HG03095 (cell line): ENCODE measurements around the gene UST.
"Not testable (repeated sequence)": the region's sequence is repeated elsewhere in the genome, so short reads cannot be mapped to it uniquely, and the experiment has no call there.

ENCODE experiments used
- ATAC-seq: cut with Tn5 transposase; IDR thresholded peaks from one replicate; pipeline ENCODE4 v1.9.1; 2021; ENCODE audit warnings: moderate library complexity; ENCODE audit not compliant: unreplicated experiment

Gene UST

DNA sequence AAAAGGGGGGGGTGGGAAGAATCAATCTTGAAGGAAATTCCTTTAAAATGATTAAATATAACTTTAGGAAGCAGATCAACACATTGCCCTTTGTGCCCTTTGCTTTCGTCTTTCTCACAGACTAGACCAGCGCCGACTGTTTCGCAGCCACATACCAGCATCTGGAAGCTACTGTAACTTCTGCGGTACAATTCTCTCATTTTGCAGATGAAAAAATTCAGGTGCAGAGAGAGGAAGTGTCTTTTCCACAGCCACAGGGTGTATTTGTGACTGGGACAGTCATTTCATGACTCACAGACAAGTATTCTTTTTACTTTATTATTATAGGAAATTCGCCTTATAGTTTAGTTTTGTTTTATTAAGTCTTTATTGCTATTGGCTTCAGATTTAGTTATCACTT is 84.2 kb downstream of the UST start:
- no peak for ATAC-seq

DNA sequence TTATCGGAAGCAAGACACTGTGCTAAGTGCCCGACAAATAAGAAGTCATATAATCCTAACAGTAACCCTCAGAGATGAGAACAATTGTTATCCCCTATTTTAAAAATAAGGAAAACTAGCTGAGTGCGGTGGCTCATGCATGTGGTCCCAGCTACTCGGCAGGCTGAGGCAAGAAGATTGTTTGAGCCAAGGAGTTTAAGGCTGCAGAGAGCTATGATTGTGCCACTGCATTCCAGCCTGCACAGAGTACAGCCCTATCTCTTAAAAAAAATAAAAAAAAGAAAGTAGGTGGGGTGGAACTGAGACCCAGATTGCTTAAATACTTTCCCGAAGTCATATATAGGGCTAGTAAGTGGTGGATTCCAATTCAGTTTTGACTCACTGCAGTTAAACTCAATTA is 84.7 kb downstream of the UST start:
- no peak for ATAC-seq

DNA sequence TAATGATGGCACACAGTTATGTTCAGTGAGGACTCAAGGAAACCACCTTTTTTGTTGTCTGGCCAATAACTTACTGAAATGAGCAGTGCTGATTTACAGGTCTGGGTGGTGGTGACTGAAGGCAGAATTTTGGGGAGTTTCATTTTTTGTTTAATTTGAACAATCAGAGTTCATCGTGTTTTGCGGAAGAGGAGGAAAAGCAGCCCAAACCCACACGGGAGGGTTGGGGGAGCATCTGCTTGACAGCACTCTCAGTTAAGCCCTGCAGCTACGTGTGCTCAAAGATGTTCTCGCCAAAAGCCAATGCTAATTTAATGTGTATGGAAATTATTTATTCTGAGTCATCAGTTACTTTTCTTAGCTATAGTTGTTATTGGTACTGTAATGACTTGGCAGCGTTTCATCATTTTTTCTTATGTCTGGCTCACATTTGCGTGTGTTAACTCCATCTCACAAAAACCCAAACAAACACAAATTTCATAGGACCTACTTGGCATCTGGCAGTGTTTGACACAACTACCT is 89.2 kb downstream of the UST start:
- ATAC-seq, result no peak

DNA sequence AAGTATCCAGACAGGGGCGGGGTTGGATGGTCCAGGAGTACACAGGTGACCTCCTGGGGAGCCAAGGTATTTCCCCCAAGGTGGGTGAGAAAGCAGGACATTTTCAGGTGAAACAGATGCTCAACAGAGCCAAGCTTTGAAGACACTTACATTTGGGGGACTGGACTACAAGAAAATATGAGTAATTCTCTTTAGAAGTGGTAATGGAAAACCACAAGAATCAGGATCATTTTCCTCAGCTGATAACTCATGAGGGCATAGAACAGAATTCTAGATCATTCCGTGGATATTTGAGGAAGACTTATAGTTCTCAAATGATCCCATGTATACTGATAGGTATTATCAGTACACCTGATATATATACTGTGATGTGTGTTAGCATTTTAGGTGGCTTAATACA is 89.9 kb downstream of the UST start:
- ATAC-seq, result no peak

DNA sequence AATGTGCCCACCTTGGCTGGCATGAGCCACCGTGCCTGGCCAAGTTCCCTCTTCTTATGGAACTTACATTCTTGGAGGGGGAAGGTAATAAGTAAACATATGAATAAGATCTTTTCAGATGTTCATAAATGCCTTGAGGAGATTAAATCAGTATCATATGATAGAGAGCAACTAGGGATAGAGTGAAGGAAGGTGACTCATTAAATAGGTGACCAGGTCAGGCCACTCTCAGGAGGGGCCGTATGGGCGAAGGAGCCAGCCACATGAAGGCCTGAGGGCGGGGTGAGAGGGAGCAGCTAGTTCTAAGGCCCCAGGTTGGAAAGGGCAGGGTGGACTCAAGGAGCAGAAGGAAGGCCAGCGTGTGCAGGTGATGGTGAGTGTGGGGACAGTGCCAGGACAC is 91.1 kb downstream of the UST start:
- no peak for ATAC-seq

DNA sequence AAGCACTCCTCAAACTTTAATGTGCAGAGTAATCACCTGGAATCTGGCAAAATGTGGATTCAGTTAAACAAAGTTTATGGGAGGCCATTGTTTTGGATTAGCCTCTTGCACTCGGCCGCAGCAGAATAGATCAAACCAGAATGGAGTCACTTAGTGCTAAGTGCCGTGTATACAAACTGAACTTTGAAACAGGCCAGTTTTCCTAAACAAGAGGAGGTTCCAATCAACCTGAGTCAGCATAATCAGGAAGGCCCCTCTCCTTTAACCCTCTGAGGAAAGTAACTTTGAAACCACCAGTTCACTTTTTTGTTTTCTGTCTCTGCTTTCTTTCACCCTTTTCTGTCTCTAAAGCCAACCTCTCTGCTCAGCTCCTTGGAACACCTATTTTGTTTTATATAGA is 92.2 kb downstream of the UST start:
- no peak for ATAC-seq

DNA sequence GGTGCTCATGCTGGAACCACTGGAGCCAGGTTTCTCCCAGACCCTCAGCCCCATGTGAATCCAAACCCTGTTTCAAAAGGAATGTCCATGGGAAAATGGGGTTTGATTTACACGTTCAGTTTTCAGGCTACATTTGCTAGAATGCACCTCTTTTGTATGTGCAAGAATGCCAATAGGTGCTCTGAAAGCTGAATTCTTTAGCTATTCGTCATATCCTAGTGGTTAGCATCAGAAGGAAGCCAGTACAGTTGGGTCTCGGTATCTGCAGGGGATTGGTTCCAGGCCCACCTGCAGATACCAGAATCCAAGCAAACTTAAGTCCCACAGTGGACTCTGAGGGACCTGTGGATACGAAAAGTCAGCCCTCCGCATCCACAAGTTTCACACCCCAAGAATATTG is 93.4 kb downstream of the UST start:
- no peak for ATAC-seq

DNA sequence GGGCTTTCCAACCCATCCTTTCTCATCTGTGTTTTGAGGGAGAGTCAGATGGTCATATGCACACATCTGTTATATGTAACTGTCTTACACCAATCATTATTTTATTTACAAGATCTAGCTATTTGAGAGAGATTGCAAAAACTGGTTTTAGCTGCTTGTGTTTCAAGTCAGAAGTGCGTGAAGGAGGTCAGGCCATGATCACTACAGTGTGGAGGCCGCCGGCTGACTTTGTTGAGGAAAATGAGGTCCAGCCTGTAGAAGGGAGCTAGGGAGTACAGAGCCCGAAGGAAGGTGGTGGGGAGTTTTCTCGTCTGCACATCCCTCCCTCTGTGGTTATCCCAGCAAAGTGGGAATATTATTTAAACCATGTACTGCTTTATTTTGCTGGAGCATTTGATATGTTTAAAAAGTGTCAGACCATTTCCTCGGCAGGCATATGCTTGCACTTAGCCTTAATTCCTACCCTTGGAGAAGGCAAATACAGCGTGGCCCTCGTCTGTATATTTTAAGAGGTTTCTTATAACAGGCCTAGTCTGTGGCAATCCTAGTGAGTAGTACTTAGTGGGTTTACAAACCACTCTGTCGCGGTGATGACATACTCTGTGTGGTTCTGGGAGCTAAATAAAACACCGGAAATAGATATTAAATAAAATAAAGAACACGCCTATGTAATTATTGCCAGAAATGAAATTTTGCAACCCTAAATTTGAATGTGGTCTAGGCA is 95.6 kb downstream of the UST start:
- no peak for ATAC-seq

DNA sequence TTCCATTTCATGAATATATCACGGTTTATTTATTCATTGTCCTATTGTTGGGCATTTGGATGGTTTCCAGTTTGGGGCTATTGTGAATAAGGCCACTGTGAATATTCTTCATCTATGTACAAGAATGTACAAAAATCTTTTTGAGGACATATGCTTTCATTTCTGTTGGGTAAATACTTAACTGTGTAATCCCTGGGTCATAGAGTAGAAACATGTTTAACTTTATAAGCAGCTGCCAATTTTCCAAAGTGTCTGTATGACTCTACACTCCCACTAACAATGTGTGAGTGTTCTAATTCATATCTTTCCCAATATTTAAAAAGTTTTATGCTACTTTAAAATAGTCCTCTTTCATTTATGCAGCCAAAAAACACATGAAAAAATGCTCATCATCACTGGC is 98.6 kb downstream of the UST start:
- ATAC-seq, result no peak

DNA sequence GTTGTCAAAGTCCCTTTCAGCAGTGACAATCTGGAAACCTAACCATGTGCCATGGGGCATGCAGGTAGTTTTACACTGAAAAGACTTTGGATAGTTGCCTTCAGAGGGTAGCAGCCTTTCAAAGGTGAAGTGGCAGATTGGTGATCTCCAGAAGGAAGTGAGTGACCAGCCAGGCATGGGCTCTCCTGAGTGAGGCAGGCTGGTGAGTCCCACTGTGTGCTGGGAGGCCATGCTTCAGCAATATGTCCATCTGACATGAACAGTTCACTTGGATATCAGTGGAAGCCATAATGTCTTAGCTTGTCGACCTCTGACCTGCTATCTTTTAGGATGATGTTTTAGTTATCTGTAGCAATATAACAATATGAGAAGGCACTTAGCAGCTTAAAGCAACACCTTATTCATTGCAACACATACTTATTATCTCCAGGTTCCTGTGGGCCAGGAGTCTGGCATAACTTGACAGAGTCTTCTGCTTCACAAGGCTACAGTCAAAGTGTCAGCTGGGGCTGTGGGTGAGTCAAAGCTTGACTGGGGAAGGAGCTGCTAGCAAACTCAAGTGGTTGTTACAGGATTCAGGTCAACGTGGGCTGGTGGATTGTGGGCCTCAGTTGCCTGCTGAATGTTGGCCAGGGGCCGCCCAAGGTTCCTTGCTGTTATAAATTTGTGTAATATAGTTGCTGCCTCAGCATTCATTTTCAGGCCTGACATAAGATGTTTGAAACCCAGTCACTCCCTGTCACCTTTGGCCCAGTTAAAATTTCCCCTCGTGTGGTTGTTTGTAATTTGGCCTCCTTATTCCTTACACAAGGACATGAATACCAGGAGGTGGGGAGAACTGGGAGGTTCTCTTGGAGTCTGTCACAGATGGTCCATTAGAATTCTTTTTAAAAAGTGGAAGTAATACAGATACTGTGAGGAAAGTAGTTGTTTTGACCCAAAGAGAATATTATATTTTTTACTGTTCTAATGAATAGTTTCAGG is 100.2 kb downstream of the UST start:
- no peak for ATAC-seq

DNA sequence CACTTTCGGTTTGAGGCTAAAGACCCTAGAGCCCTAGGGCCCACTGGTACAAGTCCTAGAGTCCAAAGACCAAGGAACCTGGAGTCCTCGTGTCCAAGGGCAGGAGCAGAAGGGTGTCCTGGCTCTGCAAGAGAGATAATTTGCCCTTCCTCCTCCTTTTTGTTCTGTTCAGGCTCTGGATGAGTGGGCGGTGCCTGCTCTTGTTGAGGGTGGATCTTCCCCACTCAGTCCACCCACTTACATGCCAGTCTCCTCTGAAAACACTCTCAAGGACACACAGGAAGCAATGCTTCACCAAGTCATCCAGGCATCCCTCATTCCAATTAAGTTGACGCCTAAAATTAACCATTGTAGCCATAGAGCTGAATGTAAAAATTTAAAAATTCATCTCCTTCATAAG is 102.1 kb downstream of the UST start:
- ATAC-seq, result no peak

DNA sequence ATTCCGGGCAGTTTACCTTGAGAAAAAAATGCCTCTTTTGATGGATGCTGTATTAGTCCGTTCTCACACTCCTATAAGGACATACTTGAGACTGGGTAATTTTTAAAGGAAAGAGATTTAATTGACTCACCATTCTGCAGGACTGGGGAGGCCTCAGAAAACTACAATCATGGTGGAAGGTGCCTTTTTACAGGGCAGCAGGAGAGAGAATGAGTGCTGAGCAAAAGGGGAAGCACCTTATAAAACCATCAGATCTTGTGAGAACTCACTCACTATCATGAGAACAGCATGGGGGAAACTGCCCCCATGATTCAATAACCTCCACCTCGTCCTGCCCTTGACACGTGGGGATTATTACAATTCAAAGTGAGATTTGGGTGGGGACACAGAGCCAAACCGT is 102.6 kb downstream of the UST start:
- ATAC-seq, result not testable (repeated sequence)

DNA sequence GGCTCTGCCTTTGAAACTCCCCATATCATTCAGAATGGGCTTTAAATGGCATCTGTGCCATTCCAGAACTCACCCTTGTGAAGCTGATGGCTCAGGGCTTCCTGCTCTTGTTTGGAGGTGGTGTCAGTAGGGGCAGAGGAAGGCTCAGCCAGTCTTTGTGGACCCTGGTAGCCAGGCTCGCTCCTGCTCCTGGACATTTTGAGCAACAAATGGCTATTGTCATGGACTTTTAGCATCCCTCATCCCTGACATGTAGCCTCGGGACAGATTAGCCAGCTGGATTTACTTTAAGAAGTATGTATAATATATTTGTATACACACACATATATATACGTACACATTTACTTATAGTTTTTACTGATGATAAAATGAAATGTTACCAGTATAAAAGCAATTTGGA is 104.1 kb downstream of the UST start:
- ATAC-seq, result no peak

DNA sequence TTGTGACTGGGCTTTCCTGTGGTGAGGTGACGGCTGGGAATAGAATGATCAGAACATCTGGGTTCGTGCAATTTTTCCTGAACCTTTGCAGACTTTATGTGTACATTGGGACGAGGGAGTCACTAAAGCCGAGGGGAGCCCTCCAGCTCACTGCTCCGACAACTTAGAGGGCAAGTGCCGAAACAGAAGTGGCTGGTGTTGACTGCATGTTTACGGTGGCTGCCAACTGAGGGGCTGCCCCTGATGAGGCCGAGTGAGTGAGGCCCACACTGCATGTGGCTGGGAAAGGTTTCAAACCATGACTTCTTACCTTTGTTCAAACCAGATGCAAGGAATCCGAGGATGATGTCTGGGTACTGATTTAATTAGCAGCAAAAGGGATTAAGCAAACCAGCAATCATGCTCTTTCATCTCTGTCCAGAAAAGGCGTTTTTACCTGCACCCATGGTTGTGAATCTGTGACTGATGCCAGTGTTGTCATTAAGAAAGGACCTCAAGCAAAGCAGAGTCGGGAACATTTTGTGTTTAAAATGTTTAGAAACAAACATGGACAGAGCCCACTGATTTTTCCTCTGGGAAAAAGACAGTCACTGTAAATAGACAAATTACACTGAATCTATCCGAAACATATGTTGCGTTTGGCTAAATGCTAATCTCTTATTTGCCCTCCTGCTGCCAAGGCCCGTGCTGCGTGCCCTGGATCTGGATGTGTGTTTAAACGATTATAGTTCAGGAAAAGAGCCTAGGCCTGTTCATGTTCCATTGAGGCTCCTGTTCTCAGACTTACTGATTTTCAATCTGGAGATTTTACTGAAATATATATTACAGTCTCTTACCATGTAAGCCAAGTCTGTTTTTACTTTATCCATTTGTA is 105.1 kb downstream of the UST start:
- ATAC-seq, result no peak

DNA sequence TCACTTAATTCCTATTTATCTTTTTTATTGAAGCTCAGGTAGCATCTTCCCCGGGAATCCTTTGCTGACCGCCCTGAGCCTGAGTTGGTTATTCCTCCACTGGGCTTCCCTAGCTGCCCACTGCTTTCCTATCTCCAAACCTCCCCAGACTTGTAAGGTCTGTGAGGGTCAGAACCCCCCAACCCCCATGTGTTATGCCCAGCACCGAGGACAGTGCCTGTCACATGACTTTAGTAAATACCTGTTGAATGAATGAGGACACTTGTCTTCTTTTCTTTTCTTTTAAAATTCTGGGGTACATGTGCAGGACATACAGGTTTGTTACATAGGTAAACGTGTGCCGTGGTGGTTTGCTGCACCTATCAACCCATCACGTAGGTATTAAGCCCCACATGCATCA is 105.9 kb downstream of the UST start:
- ATAC-seq, result no peak

DNA sequence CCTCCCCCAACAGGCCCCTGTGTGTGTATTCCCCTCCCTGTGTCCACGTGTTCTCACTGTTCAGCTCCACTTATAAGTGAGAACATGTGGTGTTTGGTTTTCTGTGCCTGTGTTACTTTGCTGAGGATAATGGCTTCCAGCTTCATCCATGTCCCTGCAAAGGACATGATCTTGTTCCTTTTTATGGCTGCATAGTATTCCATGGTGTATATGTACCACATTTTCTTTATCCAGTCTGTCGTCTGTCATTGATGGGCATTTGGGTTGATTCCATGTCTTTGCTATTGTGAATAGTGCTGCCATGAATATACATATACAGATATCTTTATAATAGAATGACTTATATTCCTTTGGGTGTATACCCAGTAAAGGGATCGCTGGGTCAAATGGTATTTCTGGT is 106.3 kb downstream of the UST start:
- ATAC-seq, result not testable (repeated sequence)

DNA sequence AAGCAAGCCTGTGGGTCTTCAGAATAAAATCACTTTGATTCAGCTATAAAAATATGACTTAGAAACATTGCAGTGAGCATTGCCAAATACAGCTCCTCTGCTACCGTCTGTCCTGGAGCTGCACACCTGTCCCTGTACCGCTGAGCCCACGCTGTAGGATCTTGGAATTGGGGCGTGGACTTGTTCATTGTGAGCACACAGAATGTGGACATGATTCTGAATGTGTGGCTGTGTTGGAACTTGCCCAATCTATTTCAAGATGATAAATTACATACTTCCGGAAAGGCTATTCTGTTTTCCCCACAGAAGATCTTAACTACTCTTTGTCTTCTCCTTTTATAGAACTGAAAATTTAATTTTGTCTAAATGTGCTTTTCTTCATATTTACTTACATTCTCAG is 107.3 kb downstream of the UST start:
- ATAC-seq, result no peak

DNA sequence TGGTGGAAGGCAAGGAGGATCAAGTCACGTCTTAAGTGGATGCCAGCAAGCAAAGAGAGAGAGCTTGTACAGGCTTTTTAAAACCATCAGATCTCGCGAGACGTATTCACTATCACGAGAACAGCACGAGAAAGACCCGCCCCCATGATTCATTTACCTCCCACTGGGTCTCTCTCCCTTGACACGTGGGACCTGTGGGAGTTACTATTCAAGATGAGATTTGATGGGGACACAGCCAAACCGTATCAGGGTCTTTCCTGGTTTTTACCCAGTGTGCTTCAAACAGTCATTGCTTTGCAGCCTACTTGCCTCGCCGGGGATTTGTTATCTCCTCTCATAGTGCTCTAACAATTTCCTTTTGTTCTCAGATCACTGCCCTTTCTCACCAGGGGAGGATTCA is 108.2 kb downstream of the UST start:
- no peak for ATAC-seq

DNA sequence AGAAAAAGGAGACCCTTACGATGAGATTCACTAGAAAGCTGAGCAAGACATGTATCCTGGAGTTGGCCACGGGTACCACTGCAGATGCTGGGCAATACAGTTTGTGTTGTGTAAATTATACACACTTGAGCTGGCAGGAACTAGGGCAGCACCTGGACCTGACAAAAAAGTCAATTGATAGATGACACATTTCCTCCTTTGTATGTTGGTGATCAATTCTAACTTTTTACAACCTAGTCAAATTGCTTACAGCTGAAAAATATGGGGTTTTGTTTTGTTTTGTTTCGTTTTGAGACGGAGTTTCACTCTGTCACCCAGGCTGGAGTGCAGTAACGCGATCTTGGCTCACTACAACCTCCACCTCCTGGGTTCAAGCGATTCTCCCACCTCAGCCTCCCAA is 108.9 kb downstream of the UST start:
- no peak for ATAC-seq

DNA sequence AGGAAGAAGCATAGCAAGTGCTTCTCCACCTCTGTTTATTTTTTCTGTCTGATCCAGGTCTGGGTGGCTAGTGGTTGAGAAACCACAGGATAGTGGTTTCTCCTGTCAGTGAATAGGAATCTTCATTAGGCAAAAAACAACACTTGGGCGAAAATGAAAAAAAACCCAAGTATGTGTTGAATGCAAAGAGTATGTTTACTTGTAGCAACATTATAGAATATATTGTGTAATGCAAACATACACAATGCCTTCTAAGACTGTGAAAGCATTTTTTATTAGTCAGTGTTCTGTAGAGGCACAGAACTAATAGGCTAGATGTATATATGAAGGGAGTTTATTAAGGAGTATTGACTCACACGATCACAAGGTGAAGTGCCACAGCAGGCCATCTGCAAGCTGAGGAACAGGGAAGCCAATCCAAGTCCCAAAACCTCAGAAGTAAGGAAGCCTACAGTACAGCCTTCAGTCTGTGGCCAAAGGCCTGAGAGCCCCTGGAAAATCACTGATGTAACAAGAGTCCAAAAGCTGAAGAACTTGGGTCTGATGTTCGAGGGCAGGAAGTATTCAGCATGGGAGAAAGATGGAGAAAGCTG is 111.1 kb downstream of the UST start:
- no peak for ATAC-seq

DNA sequence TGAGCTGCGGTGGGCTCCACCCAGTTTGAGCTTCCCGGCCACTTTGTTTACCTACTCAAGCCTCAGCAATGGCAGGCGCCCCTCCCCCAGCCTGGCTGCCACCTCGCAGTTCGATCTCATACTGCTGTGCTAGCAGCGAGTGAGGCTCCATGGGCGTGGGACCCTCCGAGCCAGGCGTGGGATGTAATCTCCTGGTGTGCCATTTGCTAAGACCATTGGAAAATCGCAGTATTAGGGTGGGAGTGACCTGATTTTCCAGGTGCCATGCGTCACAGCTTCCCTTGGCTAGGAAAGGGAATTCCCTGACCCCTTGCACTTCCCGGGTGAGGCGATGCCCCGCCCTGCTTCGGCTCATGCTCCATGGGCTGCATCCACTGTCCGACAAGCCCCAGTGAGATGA is 117.3 kb downstream of the UST start:
- ATAC-seq, result not testable (repeated sequence)
